ENCODE data around the gene PCNT. TPM values are rescaled to one million over a fixed set of nuclear protein-coding genes. Genes with fewer than 3 reads are reported as not detected.

Gene PCNT
- total and polyA plus RNA-seq, 2 of the 4 experiments (the other 2 are of a cell fraction), result 10.0 to 19.4 TPM

DNA sequence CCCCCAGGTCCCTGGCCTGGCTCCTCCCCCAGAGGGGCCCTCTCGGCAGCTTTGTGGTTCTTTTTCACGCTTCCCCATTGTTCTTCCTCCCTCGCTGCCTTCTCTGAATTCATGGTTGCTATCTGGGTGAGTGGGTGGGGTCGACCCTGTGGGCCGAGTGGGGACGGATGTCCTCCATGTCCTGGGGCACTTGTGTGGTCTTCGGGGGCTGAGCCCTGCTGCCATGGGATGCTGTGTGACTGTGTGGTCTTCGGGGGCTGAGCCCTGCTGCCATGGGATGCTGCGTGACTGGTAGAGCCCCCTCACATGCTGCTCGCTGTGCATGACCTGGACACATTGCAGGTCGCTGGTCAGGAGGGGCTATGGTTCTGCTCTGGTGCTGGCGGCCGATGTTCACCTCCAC lies 113.1 kb downstream of the PCNT start:
- TF ChIP-seq MXI1 (IDR thresholded peaks at IDR 0.05; ENCODE audit: borderline replicate concordance, low read depth, low read length), result no peak
- TF ChIP-seq MAZ (IDR thresholded peaks at IDR 0.05; ENCODE audit: borderline replicate concordance, low read depth, low read length), result no peak
- TF ChIP-seq FOS (IDR thresholded peaks at IDR 0.05; ENCODE audit: low read depth, low read length), result no peak
- TF ChIP-seq, protein P1, sequence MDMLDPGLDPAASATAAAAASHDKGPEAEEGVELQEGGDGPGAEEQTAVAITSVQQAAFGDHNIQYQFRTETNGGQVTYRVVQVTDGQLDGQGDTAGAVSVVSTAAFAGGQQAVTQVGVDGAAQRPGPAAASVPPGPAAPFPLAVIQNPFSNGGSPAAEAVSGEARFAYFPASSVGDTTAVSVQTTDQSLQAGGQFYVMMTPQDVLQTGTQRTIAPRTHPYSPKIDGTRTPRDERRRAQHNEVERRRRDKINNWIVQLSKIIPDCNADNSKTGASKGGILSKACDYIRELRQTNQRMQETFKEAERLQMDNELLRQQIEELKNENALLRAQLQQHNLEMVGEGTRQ (IDR thresholded peaks at IDR 0.05; ENCODE audit: low read depth, low read length), result no peak
- TF ChIP-seq BHLHE40 (IDR thresholded peaks at IDR 0.05; ENCODE audit: low read depth, low read length), result no peak
- TF ChIP-seq CEBPB (IDR thresholded peaks at IDR 0.05; ENCODE audit: low read depth, low read length), result no peak
- TF ChIP-seq, protein P2, sequence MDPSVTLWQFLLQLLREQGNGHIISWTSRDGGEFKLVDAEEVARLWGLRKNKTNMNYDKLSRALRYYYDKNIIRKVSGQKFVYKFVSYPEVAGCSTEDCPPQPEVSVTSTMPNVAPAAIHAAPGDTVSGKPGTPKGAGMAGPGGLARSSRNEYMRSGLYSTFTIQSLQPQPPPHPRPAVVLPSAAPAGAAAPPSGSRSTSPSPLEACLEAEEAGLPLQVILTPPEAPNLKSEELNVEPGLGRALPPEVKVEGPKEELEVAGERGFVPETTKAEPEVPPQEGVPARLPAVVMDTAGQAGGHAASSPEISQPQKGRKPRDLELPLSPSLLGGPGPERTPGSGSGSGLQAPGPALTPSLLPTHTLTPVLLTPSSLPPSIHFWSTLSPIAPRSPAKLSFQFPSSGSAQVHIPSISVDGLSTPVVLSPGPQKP (IDR thresholded peaks at IDR 0.05; ENCODE audit: borderline replicate concordance, low read depth, low read length), result no peak
- TF ChIP-seq RCOR1 (IDR thresholded peaks at IDR 0.05; ENCODE audit: insufficient replicate concordance, low read length), result no peak
- no peak for TF ChIP-seq POLR2A (IDR thresholded peaks at IDR 0.05; ENCODE audit: low read depth, low read length)
- no peak for TF ChIP-seq CHD1 (IDR thresholded peaks at IDR 0.05; ENCODE audit: low read depth, low read length)
- peaks cover 0 to 8% of the 10 kb centered on the region in 2 experiments; a peak in 2 of 4 replicates for H3K79me1 ChIP-seq (ENCODE audit: low read depth in 1 of 2, low read length in 2 of 2)
- no peak overlapping the region for H3K56ac ChIP-seq (ENCODE audit: extremely low read depth, insufficient read depth, low read length)
- H3K27me3 ChIP-seq (ENCODE audit: control insufficient read depth, insufficient read depth, low read length), result no peaks in the 10 kb centered on the region
- no peak overlapping the region for H2AFZ ChIP-seq (replicated peaks; ENCODE audit: low read length, poor library complexity)
- H4K5ac ChIP-seq (ENCODE audit: low read depth, low read length), result no peak overlapping the region
- intact Hi-C loops (cut with micrococcal nuclease) (no loop called here), dilution Hi-C loops (cut with HindIII; ENCODE audit: low sequenced_read_pairs, unreplicated experiment) (no loop called here), in situ Hi-C loops (cut with MboI; ENCODE audit: low sequenced_read_pairs) (no loop called here)
- H4K91ac ChIP-seq (ENCODE audit: insufficient read depth, low read depth, low read length), result no peak overlapping the region
- no peak overlapping the region for H3K4me3 ChIP-seq (ENCODE audit: insufficient read depth, low read depth, low read length)
- H3K9ac ChIP-seq (ENCODE audit: low read depth, low read length), result no peak overlapping the region
- H3K27ac ChIP-seq (ENCODE audit: insufficient read depth, low read length), result no peak overlapping the region
- no peak overlapping the region for H2BK120ac ChIP-seq (ENCODE audit: low read depth, low read length)
- H3K18ac ChIP-seq (ENCODE audit: low read depth, low read length), result no peak overlapping the region
- no peak overlapping the region for H3K23ac ChIP-seq (ENCODE audit: low read depth, low read length)
- H2BK20ac ChIP-seq (ENCODE audit: low read depth, low read length), result no peak overlapping the region
- H4K20me1 ChIP-seq (ENCODE audit: insufficient read depth, low read length), result no peaks in the 10 kb centered on the region
- no TSS peak for BruUV-seq (replicated peaks)
- H3K4ac ChIP-seq (ENCODE audit: low read depth, low read length), result no peak overlapping the region
- no peak overlapping the region for H2AK5ac ChIP-seq (ENCODE audit: low read depth, low read length)
- DNase-seq (no peak), ATAC-seq (ENCODE audit: low read depth) (no peak)
- no peak overlapping the region for H3K14ac ChIP-seq (replicated peaks; ENCODE audit: low read depth, low read length)
- CTCF ChIA-PET, result no interaction called here
- peaks cover 61% of the 10 kb centered on the region for H3K36me3 ChIP-seq (ENCODE audit: control insufficient read depth, insufficient read depth, low read length)
- H2BK15ac ChIP-seq (ENCODE audit: low read depth, low read length), result no peak overlapping the region
- H3K9me3 ChIP-seq (ENCODE audit: control insufficient read depth, insufficient read depth, low read length), result no peaks in the 10 kb centered on the region
- H3K4me1 ChIP-seq (ENCODE audit: control insufficient read depth, insufficient read depth, low read length), result no peaks in the 10 kb centered on the region
- POLR2A ChIA-PET (ENCODE audit: unreplicated experiment), result no interaction called here
- H2BK5ac ChIP-seq (ENCODE audit: low read depth, low read length, poor library complexity, severe bottlenecking), result no peak overlapping the region
- no peak overlapping the region for H3K4me2 ChIP-seq (ENCODE audit: low read depth, low read length)
- H3K9me1 ChIP-seq (ENCODE audit: insufficient read depth, low read length), result no peaks in the 10 kb centered on the region
- H2AK9ac ChIP-seq (replicated peaks; ENCODE audit: low read depth, low read length, poor library complexity), result no peak overlapping the region
- WGBS, 2 experiments (ENCODE audit: extremely low coverage in 2 of 2, insufficient read length in 1 of 2), result 97% methylated on average over 5 of the region's 13 CpGs; no CpG with 5 or more reads in 1 of the 2 experiments
- no peak overlapping the region for H4K8ac ChIP-seq (ENCODE audit: low read depth in 2 of 2, low read length in 2 of 2)
